Measurements from ENCODE around the gene FAM181A. TPM values are rescaled to one million over a fixed set of nuclear protein-coding genes. Genes with fewer than 3 reads are reported as not detected.

Gene FAM181A
- total and polyA plus RNA-seq, 7 donors = not detected

GRCh38 chr14:93938751-93939303, 11.7 kb downstream of the FAM181A start:
- Histone ChIP-seq H3K36me3 (peaks cover 38 to 94% (median 59%) of the 10 kb centered on the region in 4 donors), H3K9me3 (no peaks in the 10 kb centered on the region), H3K4me1 (peaks cover 0 to 59% (median 40%) of the 10 kb centered on the region in 4 donors), H3K27ac (peak overlapping the region; percentile 55 to 92 (median 76)), H3K4me3 (peak overlapping the region in 2 of 4 donors; percentile 6 to 27), H3K27me3 (no peaks in the 10 kb centered on the region)
- TF ChIP-seq EP300 (IDR thresholded peaks at IDR 0.05) (no peak), CTCF (IDR thresholded peaks at IDR 0.05) (no peak), POLR2A (IDR thresholded peaks at IDR 0.05) (no peak), POLR2AphosphoS5 (IDR thresholded peaks at IDR 0.05) (no peak)
- intact Hi-C loops (cut with DNase I) = loop anchor here (1.0 kb wide), 1 partner anchor 62 kb away; no protein-coding TSS in a partner anchor
- WGBS, 2 donors = 41 to 44% methylated on average over 46 of the region's 46 CpGs
- no peak for DNase-seq

- WGBS, 2 donors = 8 to 13% methylated on average over 84 of the region's 84 CpGs
Measured at GRCh38 chr14:93939304-93940229, 12.4 kb downstream of the FAM181A start.

GRCh38 chr14:93940437-93940836, 13.3 kb downstream of the FAM181A start:
- intact Hi-C loops (cut with DNase I) = loop anchor here (5.0 kb wide), 1 partner anchor 197 kb away; no protein-coding TSS in a partner anchor
- DNase-seq = no peak

More at GRCh38 chr14:93939304-93940229, 12.4 kb downstream of the FAM181A start:
- Histone ChIP-seq H3K4me1 (peaks cover 0 to 54% (median 34%) of the 10 kb centered on the region in 4 donors), H3K4me3 (peak overlapping the region in 2 of 4 donors; percentile 6 to 27), H3K27ac (peak overlapping the region; percentile 55 to 92 (median 76)), H3K27me3 (no peaks in the 10 kb centered on the region), H3K9me3 (no peaks in the 10 kb centered on the region), H3K36me3 (peaks cover 34 to 94% (median 57%) of the 10 kb centered on the region in 4 donors)
- peak; percentile 91 for DNase-seq
- TF ChIP-seq POLR2A (IDR thresholded peaks at IDR 0.05) = no peak
- TF ChIP-seq EP300 (IDR thresholded peaks at IDR 0.05) = no peak
- TF ChIP-seq CTCF (IDR thresholded peaks at IDR 0.05) = peak; percentile 40 to 82 (median 61)
- peak in 2 of 4 donors; percentile 14 to 38 for TF ChIP-seq POLR2AphosphoS5 (IDR thresholded peaks at IDR 0.05)
- intact Hi-C loops (cut with DNase I) = loop anchor here (1.0 to 5.0 kb wide), 2 partner anchors 62 to 198 kb away; no protein-coding TSS in a partner anchor

More at GRCh38 chr14:93940437-93940836, 13.3 kb downstream of the FAM181A start:
- Histone ChIP-seq H3K4me1 (peaks cover 0 to 48% (median 32%) of the 10 kb centered on the region in 4 donors), H3K9me3 (no peaks in the 10 kb centered on the region), H3K27me3 (no peaks in the 10 kb centered on the region), H3K27ac (peak overlapping the region; percentile 55 to 92 (median 76)), H3K4me3 (no peak overlapping the region), H3K36me3 (peaks cover 25 to 94% (median 59%) of the 10 kb centered on the region in 4 donors)
- TF ChIP-seq POLR2AphosphoS5 (IDR thresholded peaks at IDR 0.05) = no peak
- TF ChIP-seq EP300 (IDR thresholded peaks at IDR 0.05) = no peak
- TF ChIP-seq POLR2A (IDR thresholded peaks at IDR 0.05) = no peak
- no peak for TF ChIP-seq CTCF (IDR thresholded peaks at IDR 0.05)
- 82 to 85% methylated on average over 6 of the region's 6 CpGs for WGBS, 2 donors

Measured in sigmoid colon (tissue), 7 donors.